Right lobe of liver (tissue), 4 donors: Measurements from ENCODE around the gene AMPH.
"Not testable (repeated sequence)": the region's sequence is repeated elsewhere in the genome, so short reads cannot be mapped to it uniquely, and the experiment has no call there.

Source experiments
- CTCF ChIP-seq, 4 donors: fragments of 200-600 bp in 3 of 4; fragments of 450-650 bp in 1 of 4; IDR thresholded peaks; one replicate each; pipeline versions ENCODE4 v1.5.1 to v1.8.0; 2016 to 2022; ENCODE audit warnings: antibody characterized with exemption in 4 of 4, mild to moderate bottlenecking in 2 of 4
- POLR2A ChIP-seq: fragments of 450-650 bp; IDR thresholded peaks from one replicate; pipeline ENCODE4 v1.6.1; 2017; ENCODE audit warnings: antibody characterized with exemption, mild to moderate bottlenecking
- donor health status: DM: no; HTN: no; CAD: no.
- donor health status: DM: no; HTN: no; CAD: no.
- donor health status: DM: no; HTN: yes; CAD: no.

GRCh38 chr7:38342135-38342534 is 289.0 kb downstream of the AMPH start:
- TF ChIP-seq CTCF (IDR thresholded peaks at IDR 0.05); POLR2A: not testable (repeated sequence)
